ENCODE data around the gene NKX1-2.

DNA sequence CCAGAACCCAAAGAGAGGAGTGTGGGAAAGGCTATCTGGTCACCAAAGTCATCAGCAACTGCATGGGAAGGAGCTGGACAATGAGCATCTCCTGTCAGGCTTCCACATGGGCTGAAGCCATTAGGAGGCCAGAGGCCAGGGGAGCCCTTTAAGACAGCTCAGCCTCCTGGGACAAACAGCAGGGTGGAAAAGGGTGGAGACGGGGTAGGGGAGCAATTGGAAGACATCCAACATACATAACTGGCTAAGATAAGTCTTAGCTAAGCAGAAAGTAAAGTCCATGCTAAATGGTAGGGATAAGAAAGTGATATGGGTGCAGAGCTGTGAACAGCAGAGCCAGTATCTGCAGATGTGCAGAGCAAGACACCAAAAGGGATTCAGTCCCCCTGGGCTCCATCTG, 29.6 kb downstream of the NKX1-2 start:
- TF ChIP-seq, protein P1, sequence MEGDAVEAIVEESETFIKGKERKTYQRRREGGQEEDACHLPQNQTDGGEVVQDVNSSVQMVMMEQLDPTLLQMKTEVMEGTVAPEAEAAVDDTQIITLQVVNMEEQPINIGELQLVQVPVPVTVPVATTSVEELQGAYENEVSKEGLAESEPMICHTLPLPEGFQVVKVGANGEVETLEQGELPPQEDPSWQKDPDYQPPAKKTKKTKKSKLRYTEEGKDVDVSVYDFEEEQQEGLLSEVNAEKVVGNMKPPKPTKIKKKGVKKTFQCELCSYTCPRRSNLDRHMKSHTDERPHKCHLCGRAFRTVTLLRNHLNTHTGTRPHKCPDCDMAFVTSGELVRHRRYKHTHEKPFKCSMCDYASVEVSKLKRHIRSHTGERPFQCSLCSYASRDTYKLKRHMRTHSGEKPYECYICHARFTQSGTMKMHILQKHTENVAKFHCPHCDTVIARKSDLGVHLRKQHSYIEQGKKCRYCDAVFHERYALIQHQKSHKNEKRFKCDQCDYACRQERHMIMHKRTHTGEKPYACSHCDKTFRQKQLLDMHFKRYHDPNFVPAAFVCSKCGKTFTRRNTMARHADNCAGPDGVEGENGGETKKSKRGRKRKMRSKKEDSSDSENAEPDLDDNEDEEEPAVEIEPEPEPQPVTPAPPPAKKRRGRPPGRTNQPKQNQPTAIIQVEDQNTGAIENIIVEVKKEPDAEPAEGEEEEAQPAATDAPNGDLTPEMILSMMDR (IDR thresholded peaks at IDR 0.05; ENCODE audit: low read length): no peak
- TF ChIP-seq EZH2 (IDR thresholded peaks at IDR 0.05; ENCODE audit: borderline replicate concordance, low read length): no peak

All from OCI-LY1 (cell line).